ENCODE results near the gene TCEA3.

- TF ChIP-seq POLR2A (IDR thresholded peaks at IDR 0.05; ENCODE audit: low read depth, low read length) = no peak
- TF ChIP-seq TAF1 (IDR thresholded peaks at IDR 0.05; ENCODE audit: borderline replicate concordance, low read depth, low read length) = no peak
- TF ChIP-seq POLR2AphosphoS5 (IDR thresholded peaks at IDR 0.05; ENCODE audit: low read depth, low read length) = no peak
Measured at GRCh38 chr1:23431431-23431830, 6.9 kb upstream of the TCEA3 start.
